Activated naive CD4-positive, alpha-beta T cell treated with anti-CD3 and anti-CD28 coated beads, Interleukin-2, amount 10 ng/mL, durations not matched to agents 7 days and 5 days (primary cell): ENCODE results near the gene ABCD2.

Experiments
- CTCF ChIA-PET: fragments of 350-600 bp; sonication (Branson Sonifier 250); formaldehyde crosslinking; loops from one replicate; lab custom pipeline; 2021; ENCODE audit warnings: antibody characterized with exemption; lab: Charles Lee
- DNase-seq: peaks from one replicate; pipeline ENCODE4 v3.0.0-alpha.2; 2020
- H3K27ac Mint-ChIP-seq: one replicate; pipeline ENCODE4 v1.8.0; 2021; ENCODE audit warnings: mild to moderate bottlenecking, moderate library complexity, mixed read lengths
- H3K27me3 Mint-ChIP-seq: one replicate; pipeline ENCODE4 v1.8.0; 2021; ENCODE audit warnings: mild to moderate bottlenecking, mixed read lengths
- H3K36me3 Mint-ChIP-seq: one replicate; pipeline ENCODE4 v1.8.0; 2021; ENCODE audit warnings: mixed read lengths
- H3K4me1 Mint-ChIP-seq: one replicate; pipeline ENCODE4 v1.8.0; 2021; ENCODE audit warnings: mixed read lengths
- H3K4me3 Mint-ChIP-seq: one replicate; pipeline ENCODE4 v1.8.0; 2021; ENCODE audit warnings: mild to moderate bottlenecking, moderate library complexity, mixed read lengths
- H3K9me3 Mint-ChIP-seq: one replicate; pipeline ENCODE4 v1.8.0; 2021; ENCODE audit warnings: mixed read lengths

Gene ABCD2

GRCh38 chr12:39621670-39622069 lies 2.1 kb upstream of the ABCD2 start:
- H3K9me3 Mint-ChIP-seq, result peaks cover 3% of the 10 kb centered on the region
- no peaks in the 10 kb centered on the region for H3K27me3 Mint-ChIP-seq
- no peak overlapping the region for H3K27ac Mint-ChIP-seq
- H3K4me1 Mint-ChIP-seq, result peaks cover 45% of the 10 kb centered on the region
- H3K4me3 Mint-ChIP-seq, result peak overlapping the region; percentile 46
- H3K36me3 Mint-ChIP-seq, result peaks cover 16% of the 10 kb centered on the region
- CTCF ChIA-PET, result interaction anchor here (0.7 to 2.6 kb wide), 6 partner anchors 9 to 70 kb away, joined by 3 to 15 read pairs (median 5); no protein-coding TSS in a partner anchor
- no peak for DNase-seq

GRCh38 chr12:39620659-39621658 lies 1.4 kb upstream of the ABCD2 start:
- peaks cover 38% of the 10 kb centered on the region for H3K4me1 Mint-ChIP-seq
- peaks cover 3% of the 10 kb centered on the region for H3K9me3 Mint-ChIP-seq
- no peaks in the 10 kb centered on the region for H3K27me3 Mint-ChIP-seq
- no peak overlapping the region for H3K27ac Mint-ChIP-seq
- DNase-seq, result peak; percentile 76
- no peak overlapping the region for H3K4me3 Mint-ChIP-seq
- H3K36me3 Mint-ChIP-seq, result peaks cover 20% of the 10 kb centered on the region
- CTCF ChIA-PET, result interaction anchor here (0.6 to 2.6 kb wide), 9 partner anchors 8 to 75 kb away, joined by 3 to 15 read pairs (median 4); no protein-coding TSS in a partner anchor

- no peaks in the 10 kb centered on the region for H3K27me3 Mint-ChIP-seq
- H3K27ac Mint-ChIP-seq, result no peak overlapping the region
- no peaks in the 10 kb centered on the region for H3K9me3 Mint-ChIP-seq
- H3K4me3 Mint-ChIP-seq, result no peak overlapping the region
- CTCF ChIA-PET, result interaction anchor here (0.7 to 2.6 kb wide), 9 partner anchors 8 to 177 kb away, joined by 3 to 18 read pairs (median 5); partner anchors contain the start of gene KIF21A
- DNase-seq, result peak; percentile 58
- H3K4me1 Mint-ChIP-seq, result peaks cover 28% of the 10 kb centered on the region
- peaks cover 26% of the 10 kb centered on the region for H3K36me3 Mint-ChIP-seq
Measured at GRCh38 chr12:39619316-39619659, 315 bp downstream of the ABCD2 start.

GRCh38 chr12:39618701-39619100 lies 902 bp downstream of the ABCD2 start:
- Mint-ChIP-seq H3K9me3 (peaks cover 2% of the 10 kb centered on the region), H3K27ac (no peak overlapping the region), H3K4me3 (no peak overlapping the region), H3K27me3 (no peaks in the 10 kb centered on the region), H3K36me3 (peaks cover 32% of the 10 kb centered on the region), H3K4me1 (peaks cover 29% of the 10 kb centered on the region)
- no peak for DNase-seq
- CTCF ChIA-PET, result interaction anchor here (1.5 to 1.6 kb wide), 3 partner anchors 10 to 34 kb away, joined by 5 to 18 read pairs (median 7); no protein-coding TSS in a partner anchor

- no peak for DNase-seq
- CTCF ChIA-PET, result no interaction called here
- Mint-ChIP-seq H3K4me3 (no peak overlapping the region), H3K27me3 (no peaks in the 10 kb centered on the region), H3K27ac (no peak overlapping the region), H3K36me3 (peaks cover 36% of the 10 kb centered on the region), H3K9me3 (peaks cover 4% of the 10 kb centered on the region), H3K4me1 (peaks cover 29% of the 10 kb centered on the region)
Measured at GRCh38 chr12:39617887-39618286, 1.7 kb downstream of the ABCD2 start.

GRCh38 chr12:39616666-39617065 lies 2.9 kb downstream of the ABCD2 start:
- Mint-ChIP-seq H3K27me3 (no peaks in the 10 kb centered on the region), H3K4me1 (peaks cover 27% of the 10 kb centered on the region), H3K36me3 (peaks cover 42% of the 10 kb centered on the region), H3K9me3 (peaks cover 4% of the 10 kb centered on the region), H3K4me3 (no peak overlapping the region), H3K27ac (peak overlapping the region; percentile 81)
- no peak for DNase-seq
- CTCF ChIA-PET, result interaction anchor here (1.2 to 1.7 kb wide), 3 partner anchors 17 to 75 kb away, joined by 3 to 5 read pairs (median 4); no protein-coding TSS in a partner anchor

GRCh38 chr12:39616251-39616650 lies 3.4 kb downstream of the ABCD2 start:
- peaks cover 4% of the 10 kb centered on the region for H3K9me3 Mint-ChIP-seq
- CTCF ChIA-PET, result interaction anchor here (1.2 to 1.7 kb wide), 3 partner anchors 17 to 75 kb away, joined by 3 to 5 read pairs (median 4); no protein-coding TSS in a partner anchor
- H3K27ac Mint-ChIP-seq, result peak overlapping the region; percentile 81
- DNase-seq, result no peak
- H3K4me3 Mint-ChIP-seq, result no peak overlapping the region
- peaks cover 29% of the 10 kb centered on the region for H3K4me1 Mint-ChIP-seq
- peaks cover 46% of the 10 kb centered on the region for H3K36me3 Mint-ChIP-seq
- H3K27me3 Mint-ChIP-seq, result no peaks in the 10 kb centered on the region

GRCh38 chr12:39613525-39613924 lies 6.1 kb downstream of the ABCD2 start:
- H3K4me3 Mint-ChIP-seq, result peak overlapping the region; percentile 83
- H3K27me3 Mint-ChIP-seq, result no peaks in the 10 kb centered on the region
- H3K36me3 Mint-ChIP-seq, result peaks cover 67% of the 10 kb centered on the region
- no peak overlapping the region for H3K27ac Mint-ChIP-seq
- CTCF ChIA-PET, result no interaction called here
- H3K4me1 Mint-ChIP-seq, result peaks cover 52% of the 10 kb centered on the region
- peaks cover 4% of the 10 kb centered on the region for H3K9me3 Mint-ChIP-seq
- DNase-seq, result no peak

- peaks cover 71% of the 10 kb centered on the region for H3K36me3 Mint-ChIP-seq
- no peak overlapping the region for H3K4me3 Mint-ChIP-seq
- CTCF ChIA-PET, result interaction anchor here (0.8 to 0.9 kb wide), 2 partner anchors 24 to 74 kb away, joined by 3 read pairs; no protein-coding TSS in a partner anchor
- peaks cover 4% of the 10 kb centered on the region for H3K9me3 Mint-ChIP-seq
- no peak overlapping the region for H3K27ac Mint-ChIP-seq
- no peaks in the 10 kb centered on the region for H3K27me3 Mint-ChIP-seq
- no peak for DNase-seq
- peaks cover 59% of the 10 kb centered on the region for H3K4me1 Mint-ChIP-seq
Measured at GRCh38 chr12:39612250-39612649, 7.4 kb downstream of the ABCD2 start.

GRCh38 chr12:39611818-39612217 lies 7.8 kb downstream of the ABCD2 start:
- Mint-ChIP-seq H3K36me3 (peaks cover 75% of the 10 kb centered on the region), H3K27ac (no peak overlapping the region), H3K4me1 (peaks cover 62% of the 10 kb centered on the region), H3K4me3 (no peak overlapping the region), H3K9me3 (peaks cover 4% of the 10 kb centered on the region), H3K27me3 (no peaks in the 10 kb centered on the region)
- CTCF ChIA-PET, result interaction anchor here (0.8 kb wide), 1 partner anchor 25 kb away, joined by 3 read pairs; no protein-coding TSS in a partner anchor
- DNase-seq, result no peak

- Mint-ChIP-seq H3K27me3 (no peaks in the 10 kb centered on the region), H3K27ac (no peak overlapping the region), H3K4me3 (no peak overlapping the region), H3K4me1 (peaks cover 72% of the 10 kb centered on the region), H3K9me3 (peaks cover 4% of the 10 kb centered on the region), H3K36me3 (peaks cover 76% of the 10 kb centered on the region)
- no peak for DNase-seq
- CTCF ChIA-PET, result interaction anchor here (1.0 kb wide), 1 partner anchor 9 kb away, joined by 4 read pairs; the partner anchor contains the start of gene ABCD2
Measured at GRCh38 chr12:39610436-39611025, 9.1 kb downstream of the ABCD2 start.

- Mint-ChIP-seq H3K9me3 (no peaks in the 10 kb centered on the region), H3K27ac (no peak overlapping the region), H3K36me3 (peaks cover 65% of the 10 kb centered on the region), H3K27me3 (no peaks in the 10 kb centered on the region), H3K4me3 (no peak overlapping the region), H3K4me1 (peaks cover 60% of the 10 kb centered on the region)
- CTCF ChIA-PET, result interaction anchor here (0.8 kb wide), 1 partner anchor 29 kb away, joined by 3 read pairs; no protein-coding TSS in a partner anchor
- DNase-seq, result no peak
Measured at GRCh38 chr12:39606712-39607423, 12.7 kb downstream of the ABCD2 start.

GRCh38 chr12:39605996-39606395 lies 13.6 kb downstream of the ABCD2 start:
- no peaks in the 10 kb centered on the region for H3K9me3 Mint-ChIP-seq
- H3K4me1 Mint-ChIP-seq, result peaks cover 55% of the 10 kb centered on the region
- CTCF ChIA-PET, result interaction anchor here (0.8 to 1.6 kb wide), 2 partner anchors 14 to 30 kb away, joined by 3 to 5 read pairs; partner anchors contain the start of gene ABCD2

More at GRCh38 chr12:39605996-39606395, 13.6 kb downstream of the ABCD2 start:
- Mint-ChIP-seq H3K27ac (peak overlapping the region; percentile 43), H3K4me3 (no peak overlapping the region), H3K36me3 (peaks cover 61% of the 10 kb centered on the region), H3K27me3 (no peaks in the 10 kb centered on the region)
- DNase-seq, result no peak
